GM23248 (cell line): ENCODE measurements around the gene AGL. TPM values are rescaled to one million over a fixed set of nuclear protein-coding genes. Genes with fewer than 3 reads are reported as not detected.
"Not testable (repeated sequence)": the region's sequence is repeated elsewhere in the genome, so short reads cannot be mapped to it uniquely, and the experiment has no call there.

Source experiments
- DNase-seq: peaks from one replicate; pipeline ENCODE4 v3.0.0-alpha.2; 2015
- H2AFZ ChIP-seq: fragments of 200-600 bp; sonication (generic); 2 replicates; pipeline ENCODE4 v1.6.1; 2016; ENCODE audit warnings: antibody characterized with exemption
- H3F3A ChIP-seq: fragments of 200-600 bp; sonication (generic); 2 replicates; pipeline ENCODE4 v1.6.1; 2016; ENCODE audit warnings: mild to moderate bottlenecking, antibody characterized with exemption, mixed run types; ENCODE audit not compliant: insufficient read depth
- H3K27ac ChIP-seq: fragments of 200-600 bp; sonication (generic); 2 replicates; pipeline ENCODE4 v1.5.1; 2016; ENCODE audit warnings: mild to moderate bottlenecking
- H3K27me3 ChIP-seq: fragments of 200-600 bp; sonication (generic); replicated peaks from 2 replicates; pipeline ENCODE4 v1.6.1; 2016; ENCODE audit warnings: mild to moderate bottlenecking; ENCODE audit not compliant: insufficient read depth
- H3K36me3 ChIP-seq: fragments of 200-600 bp; sonication (generic); 2 replicates; pipeline ENCODE4 v1.6.1; 2016; ENCODE audit warnings: low read depth, mild to moderate bottlenecking
- H3K4me1 ChIP-seq: fragments of 200-600 bp; sonication (generic); 2 replicates; pipeline ENCODE4 v1.6.1; 2016; ENCODE audit warnings: mild to moderate bottlenecking; ENCODE audit not compliant: insufficient read depth
- H3K4me2 ChIP-seq: fragments of 200-600 bp; sonication (generic); one replicate; pipeline ENCODE4 v1.6.1; 2016; ENCODE audit warnings: mild to moderate bottlenecking; ENCODE audit not compliant: unreplicated experiment
- H3K4me3 ChIP-seq: fragments of 200-600 bp; sonication (generic); 2 replicates; pipeline ENCODE4 v1.5.1; 2016; ENCODE audit warnings: mild to moderate bottlenecking
- H3K79me2 ChIP-seq: fragments of 200-600 bp; sonication (generic); 2 replicates; pipeline ENCODE4 v1.6.1; 2016; ENCODE audit warnings: mild to moderate bottlenecking; ENCODE audit not compliant: insufficient read depth
- H3K9ac ChIP-seq: fragments of 200-600 bp; sonication (generic); 2 replicates; pipeline ENCODE4 v1.6.1; 2016; ENCODE audit warnings: mild to moderate bottlenecking
- H3K9me2 ChIP-seq: fragments of 200-600 bp; sonication (generic); 2 replicates; pipeline ENCODE4 v1.6.1; 2016; ENCODE audit warnings: mixed run types, mild to moderate bottlenecking, moderate library complexity; ENCODE audit not compliant: insufficient read depth
- H3K9me3 ChIP-seq: fragments of 200-600 bp; sonication (generic); one replicate; pipeline ENCODE4 v1.6.1; 2017; ENCODE audit warnings: low read depth
- H4K20me1 ChIP-seq: fragments of 200-600 bp; sonication (generic); 2 replicates; pipeline ENCODE4 v1.6.0; 2016; ENCODE audit not compliant: insufficient read depth
- EZH2 ChIP-seq: fragments of 200-600 bp; sonication (generic); IDR thresholded peaks from 2 replicates; pipeline ENCODE4 v1.6.1; 2018; ENCODE audit warnings: antibody characterized with exemption, mild to moderate bottlenecking; ENCODE audit not compliant: insufficient read depth, poor library complexity, severe bottlenecking
- EZH2phosphoT487 ChIP-seq: fragments of 200-600 bp; sonication (generic); IDR thresholded peaks from 2 replicates; pipeline ENCODE4 v1.6.1; 2018; ENCODE audit warnings: antibody characterized with exemption, moderate library complexity, mild to moderate bottlenecking, low read depth; ENCODE audit not compliant: insufficient read depth
- WGBS, 2 experiments: methylation state at CpG; one replicate each; pipeline ENCODE4 v1.1.6; 2015 to 2017; ENCODE audit warnings: low lambda C conversion rate in 2 of 2, low coverage in 1 of 2; ENCODE audit errors: missing lambda C conversion rate in 2 of 2; 5-methylcytosine and 5-hydroxymethylcytosine counted together
- in situ Hi-C: fragments of 300-500 bp; cut with MboI; formaldehyde crosslinking; loops from 2 replicates; pipeline ENCODE4 v1.15.0; 2020
- polyA plus RNA-seq: library from polyadenylated mRNA; unstranded; fragments of >200 nt; fragmentation: Nextera tagmentation; extraction: Ambion mirVana; gene quantifications from 2 replicates; pipeline ENCODE4 v1.2.1, GENCODE V29; 2016
- total RNA-seq: library from RNA; depleted of rRNA; stranded (reverse); fragments of >200 nt; shearing (Covaris generic); gene quantifications from 2 replicates; pipeline ENCODE4 v1.2.3, GENCODE V29; 2014

The AGL gene
- total and polyA plus RNA-seq, 2 experiments from 2014 or later, result 5.5 to 8.0 TPM

GRCh38 chr1:99886179-99886578 is 36.0 kb downstream of the AGL start:
- WGBS, 2 experiments, result 0 to 14% methylated on average over 1 of the region's 1 CpG

DNA sequence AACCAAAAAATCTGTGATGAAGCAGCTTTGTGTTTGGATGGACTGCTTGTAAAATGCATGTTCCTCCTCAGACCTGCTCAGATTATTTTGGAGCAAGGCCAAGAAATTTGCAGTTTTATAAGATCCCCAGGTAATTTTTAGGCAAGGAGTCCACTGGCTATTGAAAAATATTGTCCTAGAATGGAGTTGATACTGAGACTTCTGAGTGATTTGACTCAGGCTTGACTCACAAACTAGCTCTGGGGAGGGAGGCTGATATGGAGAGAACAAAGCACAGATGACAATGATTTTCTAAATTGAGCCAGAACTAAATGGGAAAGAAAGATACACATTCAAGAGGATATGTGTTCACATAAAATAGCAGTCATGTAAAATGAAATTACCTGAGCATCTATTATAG is 36.7 kb downstream of the AGL start:
- in situ Hi-C loops, result no loop called here
- H3K9me3 ChIP-seq, result no peaks in the 10 kb centered on the region
- H3K36me3 ChIP-seq, result peaks cover 11% of the 10 kb centered on the region; the same call in 1 of the 2 replicates
- no peaks in the 10 kb centered on the region for H4K20me1 ChIP-seq
- no peak overlapping the region for H3K9ac ChIP-seq
- peaks cover 7% of the 10 kb centered on the region; the same call in 1 of the 2 replicates for H3F3A ChIP-seq
- H3K4me2 ChIP-seq, result no peak overlapping the region
- TF ChIP-seq EZH2phosphoT487 (no peak), EZH2 (no peak)
- no peaks in the 10 kb centered on the region for H3K79me2 ChIP-seq
- no peak overlapping the region for H2AFZ ChIP-seq
- H3K9me2 ChIP-seq, result no peaks in the 10 kb centered on the region
- H3K27ac ChIP-seq, result no peak overlapping the region
- peaks cover 9% of the 10 kb centered on the region for H3K4me1 ChIP-seq
- H3K4me3 ChIP-seq, result no peak overlapping the region
- DNase-seq, result peak; percentile 36
- H3K27me3 ChIP-seq, result no peaks in the 10 kb centered on the region

More at GRCh38 chr1:99886179-99886578, 36.0 kb downstream of the AGL start:
- H3K27me3 ChIP-seq, result no peaks in the 10 kb centered on the region
- peaks cover 11% of the 10 kb centered on the region; the same call in 1 of the 2 replicates for H3K36me3 ChIP-seq
- no peak overlapping the region for H3K9ac ChIP-seq
- H3K4me3 ChIP-seq, result no peak overlapping the region
- H3K9me2 ChIP-seq, result no peaks in the 10 kb centered on the region
- in situ Hi-C loops, result no loop called here
- DNase-seq, result no peak
- no peak overlapping the region for H3K27ac ChIP-seq
- no peak overlapping the region for H3K4me2 ChIP-seq
- TF ChIP-seq EZH2, result no peak
- no peak for TF ChIP-seq EZH2phosphoT487
- H2AFZ ChIP-seq, result no peak overlapping the region
- no peaks in the 10 kb centered on the region for H3K9me3 ChIP-seq
- H3K4me1 ChIP-seq, result peaks cover 9% of the 10 kb centered on the region
- no peaks in the 10 kb centered on the region for H4K20me1 ChIP-seq
- peaks cover 7% of the 10 kb centered on the region; the same call in 1 of the 2 replicates for H3F3A ChIP-seq
- no peaks in the 10 kb centered on the region for H3K79me2 ChIP-seq

DNA sequence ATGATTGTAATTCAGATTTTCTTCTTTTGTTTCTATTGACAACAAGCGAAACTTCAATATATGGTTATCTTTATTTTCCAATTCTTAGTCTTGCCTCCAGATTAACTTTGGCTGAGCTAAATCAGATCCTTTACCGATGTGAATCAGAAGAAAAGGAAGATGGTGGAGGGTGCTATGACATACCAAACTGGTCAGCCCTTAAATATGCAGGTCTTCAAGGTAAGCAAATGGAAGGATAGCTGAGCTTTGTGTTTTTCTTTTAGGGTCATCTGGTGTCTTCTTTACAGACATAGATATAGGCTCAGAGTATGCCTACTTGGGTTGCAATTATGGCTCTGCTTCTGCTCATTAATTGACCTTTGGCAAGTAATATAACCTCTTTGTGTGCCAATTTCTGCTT is 37.7 kb downstream of the AGL start:
- Histone ChIP-seq H3K27ac (no peak overlapping the region), H3K27me3 (no peaks in the 10 kb centered on the region), H3K9ac (no peak overlapping the region), H3K4me2 (no peak overlapping the region), H3K79me2 (no peaks in the 10 kb centered on the region), H3F3A (peaks cover 7% of the 10 kb centered on the region; the same call in 1 of the 2 replicates), H3K4me3 (no peak overlapping the region), H2AFZ (no peak overlapping the region), H3K36me3 (peaks cover 16% of the 10 kb centered on the region; the same call in 1 of the 2 replicates), H4K20me1 (no peaks in the 10 kb centered on the region), H3K9me2 (no peaks in the 10 kb centered on the region), H3K4me1 (peaks cover 9% of the 10 kb centered on the region), H3K9me3 (no peaks in the 10 kb centered on the region)
- in situ Hi-C loops, result no loop called here
- TF ChIP-seq EZH2 (no peak), EZH2phosphoT487 (no peak)
- DNase-seq, result no peak
- 98 to 99% methylated on average over 2 of the region's 2 CpGs for WGBS, 2 experiments

GRCh38 chr1:99891997-99892396 is 41.8 kb downstream of the AGL start:
- Histone ChIP-seq H3K27ac (no peak overlapping the region), H2AFZ (no peak overlapping the region), H3K27me3 (no peaks in the 10 kb centered on the region), H3F3A (peaks cover 2% of the 10 kb centered on the region; the same call in 1 of the 2 replicates), H3K9ac (no peak overlapping the region), H3K36me3 (peaks cover 6% of the 10 kb centered on the region; the same call in 1 of the 2 replicates), H3K4me3 (no peak overlapping the region), H4K20me1 (no peaks in the 10 kb centered on the region), H3K4me1 (peaks cover 5% of the 10 kb centered on the region), H3K79me2 (no peaks in the 10 kb centered on the region), H3K4me2 (no peak overlapping the region), H3K9me3 (no peaks in the 10 kb centered on the region), H3K9me2 (no peaks in the 10 kb centered on the region)
- TF ChIP-seq EZH2phosphoT487 (no peak), EZH2 (no peak)
- 4 to 22% methylated on average over 1 of the region's 1 CpG for WGBS, 2 experiments
- in situ Hi-C loops, result no loop called here
- DNase-seq, result no peak

GRCh38 chr1:99903278-99903677 is 53.1 kb downstream of the AGL start:
- 92 to 98% methylated on average over 4 of the region's 4 CpGs for WGBS, 2 experiments
- H3K27me3 ChIP-seq, H3K79me2 ChIP-seq, DNase-seq, H2AFZ ChIP-seq, H3K27ac ChIP-seq, H3F3A ChIP-seq, H4K20me1 ChIP-seq, in situ Hi-C loops, H3K4me2 ChIP-seq, H3K9me3 ChIP-seq, H3K9ac ChIP-seq, H3K4me3 ChIP-seq, H3K4me1 ChIP-seq, H3K9me2 ChIP-seq: not testable (repeated sequence)
- 0 out of 2 replicates have a peak, but pooled peaks cover 10% of the 10 kb centered on the region for H3K36me3 ChIP-seq
